Activated B cell treated with CpG ODN at 0.5 μM for 24 hours (primary cell): ENCODE results near the gene NCAPD3. TPM values are rescaled to one million over a fixed set of nuclear protein-coding genes. Genes with fewer than 3 reads are reported as not detected.
"Not testable (repeated sequence)": the region's sequence is repeated elsewhere in the genome, so short reads cannot be mapped to it uniquely, and the experiment has no call there.

ENCODE experiments used
- ATAC-seq: fragments of 200-7000 bp; cut with Tn5 transposase; one replicate; pipeline ENCODE4 v1.10.0; 2021; ENCODE audit warnings: low read depth, mild to moderate bottlenecking, moderate library complexity
- CTCF ChIA-PET: fragments of 350-600 bp; sonication (Branson Sonifier 250); formaldehyde crosslinking; loops from one replicate; lab custom pipeline; 2021; ENCODE audit warnings: antibody characterized with exemption; lab: Charles Lee
- POLR2A ChIA-PET: fragments of 350-600 bp; sonication (Branson Sonifier 250); formaldehyde crosslinking; loops from one replicate; lab custom pipeline; 2021; ENCODE audit warnings: antibody characterized with exemption; lab: Charles Lee
- DNase-seq: peaks from one replicate; pipeline ENCODE4 v3.0.0; 2022
- H3K27ac Mint-ChIP-seq: one replicate; pipeline ENCODE4 v1.8.0; 2020; ENCODE audit warnings: mixed read lengths
- H3K27me3 Mint-ChIP-seq: one replicate; pipeline ENCODE4 v1.8.0; 2021; ENCODE audit warnings: mixed read lengths
- H3K36me3 Mint-ChIP-seq: one replicate; pipeline ENCODE4 v1.8.0; 2021; ENCODE audit warnings: low read depth, mixed read lengths
- H3K4me1 Mint-ChIP-seq: one replicate; pipeline ENCODE4 v1.8.0; 2021; ENCODE audit warnings: mixed read lengths
- H3K4me3 Mint-ChIP-seq: one replicate; pipeline ENCODE4 v1.8.0; 2020; ENCODE audit warnings: mild to moderate bottlenecking, mixed read lengths
- H3K9me3 Mint-ChIP-seq: one replicate; pipeline ENCODE4 v1.8.0; 2020; ENCODE audit warnings: mixed read lengths
- CTCF ChIP-seq: fragments of 200-600 bp; IDR thresholded peaks from one replicate; pipeline ENCODE4 v1.8.0; 2022; ENCODE audit warnings: antibody characterized with exemption, mild to moderate bottlenecking
- intact Hi-C: fragments of 100-400 bp; cut with micrococcal nuclease; formaldehyde crosslinking; loops from one replicate; pipeline ENCODE4 v1.15.1; 2024
- total RNA-seq: library from RNA; stranded (reverse); gene quantifications from 2 replicates; pipeline ENCODE4 v1.2.3, GENCODE V29; 2022

The NCAPD3 gene
- total RNA-seq, 1 donor from 2014 or later, result 22.2 TPM

GRCh38 chr11:134257101-134257500 lies 33.3 kb upstream of the NCAPD3 start:
- ATAC-seq (no peak), DNase-seq (no peak)
- Mint-ChIP-seq H3K4me3 (no peak overlapping the region), H3K4me1 (peaks cover 18% of the 10 kb centered on the region), H3K9me3 (no peaks in the 10 kb centered on the region), H3K36me3 (peaks cover 46% of the 10 kb centered on the region), H3K27ac (no peak overlapping the region), H3K27me3 (no peaks in the 10 kb centered on the region)
- intact Hi-C loops, result no loop called here
- POLR2A ChIA-PET, result interaction anchor here (0.5 kb wide), 1 partner anchor 22 kb away, joined by 4 read pairs; no protein-coding TSS in a partner anchor
- CTCF ChIA-PET, result no interaction called here
- TF ChIP-seq CTCF, result no peak

GRCh38 chr11:134255184-134255561 lies 31.4 kb upstream of the NCAPD3 start:
- H3K4me3 Mint-ChIP-seq, CTCF ChIA-PET, H3K27me3 Mint-ChIP-seq, intact Hi-C loops, H3K9me3 Mint-ChIP-seq, ATAC-seq, H3K27ac Mint-ChIP-seq, DNase-seq: not testable (repeated sequence)
- Mint-ChIP-seq H3K4me1 (peaks cover 22% of the 10 kb centered on the region), H3K36me3 (peaks cover 37% of the 10 kb centered on the region)
- POLR2A ChIA-PET, result interaction anchor here (3.0 kb wide), 1 partner anchor 31 kb away, joined by 37 read pairs; the partner anchor contains the start of genes NCAPD3 and VPS26B

GRCh38 chr11:134254433-134255183 lies 30.8 kb upstream of the NCAPD3 start:
- no peaks in the 10 kb centered on the region for H3K9me3 Mint-ChIP-seq
- ATAC-seq (no peak), DNase-seq (no peak)
- ChIA-PET POLR2A (interaction anchor here (1.2 to 3.0 kb wide), 3 partner anchors 21 to 30 kb away, joined by 3 to 37 read pairs (median 13); partner anchors contain the start of genes GLB1L3, NCAPD3 and VPS26B), CTCF (interaction anchor here (0.9 kb wide), 1 partner anchor 21 kb away, joined by 3 read pairs; the partner anchor contains the start of gene GLB1L3)
- H3K36me3 Mint-ChIP-seq, result peaks cover 37% of the 10 kb centered on the region
- H3K27ac Mint-ChIP-seq, result no peak overlapping the region
- peaks cover 22% of the 10 kb centered on the region for H3K4me1 Mint-ChIP-seq
- intact Hi-C loops, result no loop called here
- no peaks in the 10 kb centered on the region for H3K27me3 Mint-ChIP-seq
- peak overlapping the region; percentile 95 for H3K4me3 Mint-ChIP-seq
- TF ChIP-seq CTCF, result no peak

- ATAC-seq (peak; percentile 100), DNase-seq (peak; percentile 89)
- Mint-ChIP-seq H3K4me1 (peaks cover 22% of the 10 kb centered on the region), H3K27me3 (no peaks in the 10 kb centered on the region), H3K27ac (peak within 1 kb of the TSS; percentile 77), H3K9me3 (no peaks in the 10 kb centered on the region), H3K36me3 (peaks cover 37% of the 10 kb centered on the region), H3K4me3 (peak within 1 kb of the TSS; percentile 95)
- intact Hi-C loops, result loop anchor here (1.0 to 2.0 kb wide), 7 partner anchors 23 to 296 kb away; partner anchors contain the start of genes GLB1L2, GLB1L3, JAM3 and VPS26B
- ChIA-PET CTCF (interaction anchor here (0.9 to 1.0 kb wide), 3 partner anchors 9 to 46 kb away, joined by 3 to 4 read pairs (median 3); no protein-coding TSS in a partner anchor), POLR2A (interaction anchor here (1.2 to 3.0 kb wide), 3 partner anchors 23 to 29 kb away, joined by 3 to 37 read pairs (median 13); partner anchors contain the start of genes GLB1L3, NCAPD3 and VPS26B)
- TF ChIP-seq CTCF, result no peak
Measured at GRCh38 chr11:134253188-134253993, 29.6 kb upstream of the NCAPD3 start, which contains the start of the genes ACAD8 and THYN1. Gene ACAD8 (plus strand): TSS chr11:134253568. CDS start chr11:134253601, 33 bp downstream. Gene THYN1 (minus strand): TSS chr11:134253352. CDS start chr11:134252882, 470 bp downstream.
